Neutrophil (primary cell): ENCODE results near the gene CCR1.
"Not testable (repeated sequence)": the region's sequence is repeated elsewhere in the genome, so short reads cannot be mapped to it uniquely, and the experiment has no call there.

Experiments used
- H3K27ac ChIP-seq: fragments of 200-600 bp; sonication (generic); 2 replicates; pipeline ENCODE4 v1.5.1; 2016; ENCODE audit warnings: mild to moderate bottlenecking, moderate library complexity
- H3K27me3 ChIP-seq: fragments of 200-600 bp; sonication (generic); 2 replicates; pipeline ENCODE4 v1.6.0; 2016; ENCODE audit warnings: mild to moderate bottlenecking
- H3K36me3 ChIP-seq: fragments of 200-600 bp; sonication (generic); 2 replicates; pipeline ENCODE4 v1.5.1; 2017
- H3K4me1 ChIP-seq, 2 experiments: fragments of 200-600 bp in 1 of 2; sonication (generic) in 1 of 2; 1 replicate in 1 of 2; 2 replicates in 1 of 2; pipeline versions ENCODE4 v1.5.1 to v1.6.1; 2013 to 2016; ENCODE audit warnings: low read depth in 1 of 2, low read length in 1 of 2, mild to moderate bottlenecking in 1 of 2, moderate library complexity in 1 of 2; ENCODE audit not compliant: control insufficient read depth in 1 of 2, insufficient read depth in 1 of 2
- H3K4me3 ChIP-seq, 2 experiments: fragments of 200-600 bp in 1 of 2; sonication (generic) in 1 of 2; 1 replicate in 1 of 2; 2 replicates in 1 of 2; pipeline ENCODE4 v1.5.1; 2013 to 2016; ENCODE audit warnings: low read depth in 1 of 2, low read length in 1 of 2, mild to moderate bottlenecking in 1 of 2, moderate library complexity in 1 of 2
- H3K9me3 ChIP-seq: fragments of 200-600 bp; sonication (generic); 2 replicates; pipeline ENCODE4 v1.5.1; 2016
- TF ChIP-seq, protein P1 (sequence below): fragments of 200-600 bp; sonication (generic); IDR thresholded peaks from 2 replicates; pipeline ENCODE4 v1.5.1; 2016; ENCODE audit warnings: antibody characterized with exemption

CCR1 gene

DNA sequence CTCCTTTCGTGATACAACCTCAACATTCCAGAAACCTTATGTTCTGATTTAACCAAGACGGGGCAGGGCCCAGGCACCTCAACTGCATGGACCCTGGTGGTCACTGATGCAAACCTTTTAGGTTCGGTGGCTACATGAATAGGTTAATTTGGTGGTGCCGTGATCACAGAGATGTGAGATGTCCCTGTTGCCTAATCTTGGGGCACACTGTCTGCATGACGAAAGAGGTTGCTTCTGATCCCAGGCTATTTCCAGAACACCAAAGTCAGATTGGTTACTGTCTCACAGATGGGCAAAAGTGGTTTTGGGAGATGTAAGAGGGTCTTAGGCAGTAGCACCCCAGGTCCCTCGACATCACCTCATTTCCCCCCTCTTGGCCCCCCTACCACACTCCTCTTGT is 4.0 kb upstream of the CCR1 start:
- no peaks in the 10 kb centered on the region for H3K36me3 ChIP-seq

DNA sequence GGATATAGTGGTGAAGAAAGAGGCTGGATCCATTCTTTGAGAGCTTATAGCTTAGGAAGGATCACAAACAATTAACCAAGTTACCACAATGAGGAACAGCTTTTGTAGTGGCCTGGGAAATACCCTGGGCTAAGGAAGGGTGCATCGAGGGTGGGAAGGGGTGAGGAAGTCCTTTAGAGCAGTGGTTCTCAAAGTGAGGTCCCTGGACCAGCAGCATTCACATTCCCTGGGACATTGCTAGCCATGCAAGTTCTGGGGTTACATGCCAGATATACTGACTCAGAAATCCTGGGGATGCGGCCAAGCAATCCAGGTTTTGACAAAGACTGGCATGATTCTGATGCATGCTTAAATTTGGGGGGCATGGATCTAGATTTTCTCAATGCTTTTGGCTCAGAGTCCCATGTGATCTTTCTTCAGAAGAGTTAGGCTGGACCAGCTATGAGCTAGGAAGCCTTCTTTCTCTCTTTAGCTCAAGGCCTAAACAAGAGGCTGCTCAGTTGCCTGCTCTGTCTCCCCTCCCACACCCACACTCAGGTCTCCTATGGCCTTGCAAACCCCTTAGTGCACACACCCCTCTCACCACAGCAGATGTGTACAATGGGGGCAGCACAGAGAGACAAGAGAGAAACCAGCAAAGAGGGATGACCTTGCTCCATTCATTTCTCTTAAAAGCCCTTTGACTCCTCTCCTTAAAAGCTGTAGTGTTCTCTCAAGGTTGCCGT is 1.8 kb upstream of the CCR1 start:
- H3K4me3 ChIP-seq: no peak overlapping the region
- TF ChIP-seq, protein P1, sequence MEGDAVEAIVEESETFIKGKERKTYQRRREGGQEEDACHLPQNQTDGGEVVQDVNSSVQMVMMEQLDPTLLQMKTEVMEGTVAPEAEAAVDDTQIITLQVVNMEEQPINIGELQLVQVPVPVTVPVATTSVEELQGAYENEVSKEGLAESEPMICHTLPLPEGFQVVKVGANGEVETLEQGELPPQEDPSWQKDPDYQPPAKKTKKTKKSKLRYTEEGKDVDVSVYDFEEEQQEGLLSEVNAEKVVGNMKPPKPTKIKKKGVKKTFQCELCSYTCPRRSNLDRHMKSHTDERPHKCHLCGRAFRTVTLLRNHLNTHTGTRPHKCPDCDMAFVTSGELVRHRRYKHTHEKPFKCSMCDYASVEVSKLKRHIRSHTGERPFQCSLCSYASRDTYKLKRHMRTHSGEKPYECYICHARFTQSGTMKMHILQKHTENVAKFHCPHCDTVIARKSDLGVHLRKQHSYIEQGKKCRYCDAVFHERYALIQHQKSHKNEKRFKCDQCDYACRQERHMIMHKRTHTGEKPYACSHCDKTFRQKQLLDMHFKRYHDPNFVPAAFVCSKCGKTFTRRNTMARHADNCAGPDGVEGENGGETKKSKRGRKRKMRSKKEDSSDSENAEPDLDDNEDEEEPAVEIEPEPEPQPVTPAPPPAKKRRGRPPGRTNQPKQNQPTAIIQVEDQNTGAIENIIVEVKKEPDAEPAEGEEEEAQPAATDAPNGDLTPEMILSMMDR: no peak
- no peaks in the 10 kb centered on the region for H3K36me3 ChIP-seq
- H3K27me3 ChIP-seq: no peaks in the 10 kb centered on the region
- H3K9me3 ChIP-seq: no peaks in the 10 kb centered on the region
- H3K27ac ChIP-seq: peak overlapping the region; percentile 96
- H3K4me1 ChIP-seq: peaks cover 63 to 73% of the 10 kb centered on the region in 2 experiments

More for the DNA sequence above, 4.0 kb upstream of the CCR1 start:
- no peak overlapping the region for H3K27ac ChIP-seq
- no peaks in the 10 kb centered on the region for H3K9me3 ChIP-seq
- H3K27me3 ChIP-seq: no peaks in the 10 kb centered on the region
- H3K4me3 ChIP-seq: no peak overlapping the region
- TF ChIP-seq, protein P1: no peak
- H3K4me1 ChIP-seq: peaks cover 51 to 54% of the 10 kb centered on the region in 2 experiments

DNA sequence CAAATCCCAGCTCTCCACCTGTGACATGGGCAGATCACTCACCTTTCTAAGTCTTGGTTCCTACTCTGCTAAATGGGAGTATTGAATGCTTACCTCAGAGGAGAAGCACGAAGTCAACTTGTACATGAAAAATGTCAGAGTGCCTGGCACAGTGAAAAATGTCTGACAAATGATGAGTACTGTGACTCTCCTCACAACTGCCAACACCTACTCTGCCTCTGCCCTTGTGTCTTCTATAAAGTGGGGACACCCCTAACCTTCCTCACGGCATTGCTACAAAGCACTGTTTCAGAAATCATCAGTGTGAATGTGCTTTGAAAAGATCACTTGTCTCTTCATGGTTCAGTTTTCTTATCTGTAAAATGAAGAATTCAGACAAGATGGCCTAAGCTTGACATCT is 940 bp upstream of the CCR1 start:
- peak overlapping the region; percentile 96 for H3K27ac ChIP-seq
- peaks cover 5% of the 10 kb centered on the region for H3K36me3 ChIP-seq
- no peaks in the 10 kb centered on the region for H3K27me3 ChIP-seq
- H3K4me3 ChIP-seq: peak overlapping the region; percentile 62 to 66
- TF ChIP-seq, protein P1: no peak
- peaks cover 61 to 75% of the 10 kb centered on the region in 2 experiments for H3K4me1 ChIP-seq
- no peaks in the 10 kb centered on the region for H3K9me3 ChIP-seq

DNA sequence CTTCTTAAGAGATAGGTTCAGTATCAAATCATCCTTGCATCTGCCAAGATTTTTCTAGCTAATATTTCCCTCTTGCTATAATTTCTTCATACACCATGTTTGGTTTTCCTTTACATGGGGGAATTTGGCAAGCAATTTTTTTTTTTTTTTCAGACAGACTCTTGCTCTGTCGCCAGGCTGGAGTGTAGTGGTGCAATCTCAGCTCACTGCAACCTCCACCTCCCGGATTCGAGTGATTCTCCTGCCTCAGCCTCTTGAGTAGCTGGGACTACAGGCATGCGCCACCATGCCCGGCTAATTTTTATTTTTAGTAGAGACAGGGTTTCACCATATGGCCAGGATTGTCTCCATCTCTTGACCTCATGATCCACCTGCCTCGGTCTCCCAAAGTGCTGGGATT is 599 bp downstream of the CCR1 start:
- H3K4me1 ChIP-seq: peaks cover 46 to 61% of the 10 kb centered on the region in 2 experiments
- not testable (repeated sequence) for H3K27me3 ChIP-seq, H3K9me3 ChIP-seq
- H3K4me3 ChIP-seq: peak overlapping the region; percentile 62 to 66
- H3K27ac ChIP-seq: peak overlapping the region; percentile 96
- H3K36me3 ChIP-seq: peaks cover 20% of the 10 kb centered on the region

DNA sequence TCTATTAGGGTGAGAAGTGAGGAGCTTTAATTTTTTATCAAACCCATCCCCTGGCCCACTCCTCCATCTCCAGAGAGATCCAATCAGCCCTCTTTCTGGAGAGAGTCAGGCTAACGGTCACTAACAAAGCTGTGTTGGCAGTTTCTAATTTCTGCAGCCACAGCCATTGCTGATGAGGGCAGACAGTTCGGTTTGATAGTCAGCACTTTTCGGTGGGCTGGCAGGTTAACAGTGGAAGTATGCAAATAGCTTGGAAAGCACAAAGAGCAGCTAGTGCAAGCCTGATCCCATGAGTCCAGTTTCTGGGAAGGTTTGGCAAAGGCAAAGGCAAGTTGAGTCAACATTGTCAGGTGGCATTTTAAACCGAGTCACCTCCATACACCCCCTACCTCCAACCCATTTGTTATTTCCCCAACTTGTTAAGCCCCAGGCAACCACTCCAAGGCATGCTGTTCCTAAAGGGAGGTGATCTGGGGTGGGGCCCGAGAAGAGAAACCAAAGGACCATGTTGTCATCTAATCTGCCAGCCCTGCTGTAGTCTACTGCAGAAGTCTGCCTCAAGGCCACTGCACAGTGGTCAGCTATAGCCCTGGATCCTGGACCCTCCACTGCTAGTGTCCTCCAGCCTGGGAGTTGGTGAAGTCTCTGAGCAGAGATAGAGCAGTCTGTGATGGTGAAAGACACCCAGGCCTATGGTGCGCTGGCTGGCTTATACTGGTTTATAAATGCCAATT is 1.7 kb downstream of the CCR1 start:
- TF ChIP-seq, protein P1: no peak
- Histone ChIP-seq H3K4me3 (peak overlapping the region; percentile 62 to 66), H3K27ac (peak overlapping the region; percentile 96), H3K9me3 (no peaks in the 10 kb centered on the region), H3K4me1 (peaks cover 40 to 55% of the 10 kb centered on the region in 2 experiments), H3K27me3 (no peaks in the 10 kb centered on the region), H3K36me3 (peaks cover 26% of the 10 kb centered on the region)
